ENCODE measurements around the gene DCST1. TPM values are rescaled to one million over a fixed set of nuclear protein-coding genes. Genes with fewer than 3 reads are reported as not detected.

DCST1 gene
- total and polyA plus RNA-seq, 2 of the 8 experiments (the other 6 are each of a cell fraction or from before 2014, with no cell fraction given), result not detected

- no peak for TF ChIP-seq RNF2 (IDR thresholded peaks at IDR 0.05; ENCODE audit: borderline replicate concordance, low read depth, low read length, missing control alignments, poor library complexity, severe bottlenecking)
- TF ChIP-seq BRCA1 (IDR thresholded peaks at IDR 0.05; ENCODE audit: low read depth, low read length), result no peak
- TF ChIP-seq GTF2F1 (IDR thresholded peaks at IDR 0.05; ENCODE audit: borderline replicate concordance, low read depth, low read length), result no peak
Measured at GRCh38 chr1:154992721-154993571, 40.7 kb upstream of the DCST1 start (continued).
